Measurements from ENCODE around the gene STT3B.

Gene STT3B

DNA sequence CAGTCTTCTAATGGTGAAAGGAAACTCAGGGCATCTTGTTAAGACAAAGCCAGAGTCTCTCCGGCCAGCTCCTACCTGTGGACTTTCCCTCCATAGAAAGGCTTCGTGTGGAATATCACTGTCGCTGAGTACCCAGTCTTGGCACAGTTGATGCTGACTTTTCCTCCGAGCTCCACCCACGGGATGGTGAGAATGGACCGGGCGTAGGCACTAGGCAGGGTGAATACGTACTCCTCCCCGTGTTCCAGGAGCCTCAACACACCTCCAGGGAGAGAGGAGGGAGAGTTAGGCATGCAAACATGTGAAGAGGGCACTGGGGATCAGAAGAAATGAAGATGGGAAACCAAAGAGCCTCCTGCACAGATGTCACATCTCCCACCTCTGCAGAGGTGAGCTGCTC, 138.0 kb downstream of the STT3B start:
- no peaks in the 10 kb centered on the region for H3K9me3 Mint-ChIP-seq
- H3K27ac Mint-ChIP-seq, result no peak overlapping the region
- H3K27me3 Mint-ChIP-seq (ENCODE audit: low read depth), result no peaks in the 10 kb centered on the region
- H3K4me3 Mint-ChIP-seq, result no peak overlapping the region
- no peaks in the 10 kb centered on the region for H3K36me3 Mint-ChIP-seq (ENCODE audit: low read depth)
- DNase-seq (ENCODE audit: low spot score), result no peak
- no peaks in the 10 kb centered on the region for H3K4me1 Mint-ChIP-seq (ENCODE audit: low read depth)

DNA sequence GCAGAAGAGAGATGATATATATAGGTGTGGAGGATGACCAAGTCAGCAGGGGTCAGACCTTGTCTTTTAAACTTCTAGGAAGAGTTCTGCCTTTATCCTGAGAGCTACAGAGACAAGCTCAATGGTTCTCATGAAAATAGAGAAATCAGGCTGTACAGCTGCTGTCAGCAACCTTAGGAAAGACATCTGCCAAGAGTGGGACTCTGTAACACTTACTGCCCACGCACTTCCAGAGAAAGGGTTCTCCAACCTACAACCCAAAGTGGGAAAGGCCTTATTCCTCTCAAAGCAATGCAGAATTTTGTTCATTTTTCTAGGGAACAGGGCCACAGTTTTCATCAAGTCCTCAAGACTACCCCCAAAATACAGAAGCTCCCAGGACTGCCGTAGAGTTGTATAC, 138.7 kb downstream of the STT3B start:
- DNase-seq (ENCODE audit: low spot score), result no peak
- no peaks in the 10 kb centered on the region for H3K4me1 Mint-ChIP-seq (ENCODE audit: low read depth)
- H3K27ac Mint-ChIP-seq, result no peak overlapping the region
- no peaks in the 10 kb centered on the region for H3K9me3 Mint-ChIP-seq
- H3K27me3 Mint-ChIP-seq (ENCODE audit: low read depth), result no peaks in the 10 kb centered on the region
- no peak overlapping the region for H3K4me3 Mint-ChIP-seq
- no peaks in the 10 kb centered on the region for H3K36me3 Mint-ChIP-seq (ENCODE audit: low read depth)

DNA sequence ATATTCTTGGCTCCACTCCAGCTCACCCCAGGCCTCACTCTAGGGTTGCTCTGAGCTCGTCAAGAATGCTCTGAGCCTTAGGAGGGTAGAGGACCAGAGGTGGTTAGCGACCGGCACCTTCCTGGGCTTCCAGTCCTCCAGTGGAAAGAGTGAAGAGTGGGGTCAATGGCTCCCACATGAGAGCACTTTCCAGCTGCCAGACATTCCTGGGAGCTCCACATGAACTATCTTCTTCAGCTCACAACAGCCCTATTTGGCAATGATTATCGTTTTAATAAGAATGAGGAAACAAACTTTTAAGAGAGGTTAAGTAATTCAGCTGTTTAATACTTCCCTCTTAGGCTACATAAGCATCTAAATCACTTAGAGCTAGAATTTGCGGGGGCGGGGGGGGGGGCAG, 139.3 kb downstream of the STT3B start:
- no peak for DNase-seq (ENCODE audit: low spot score)
- Mint-ChIP-seq H3K27me3 (ENCODE audit: low read depth) (no peaks in the 10 kb centered on the region), H3K4me3 (no peak overlapping the region), H3K4me1 (ENCODE audit: low read depth) (no peaks in the 10 kb centered on the region), H3K9me3 (no peaks in the 10 kb centered on the region), H3K27ac (no peak overlapping the region), H3K36me3 (ENCODE audit: low read depth) (no peaks in the 10 kb centered on the region)

- no peak overlapping the region for H3K27ac Mint-ChIP-seq
- H3K4me3 Mint-ChIP-seq, result no peak overlapping the region
- H3K27me3 Mint-ChIP-seq (ENCODE audit: low read depth), result no peaks in the 10 kb centered on the region
- no peaks in the 10 kb centered on the region for H3K36me3 Mint-ChIP-seq (ENCODE audit: low read depth)
- no peak for DNase-seq (ENCODE audit: low spot score)
- no peaks in the 10 kb centered on the region for H3K4me1 Mint-ChIP-seq (ENCODE audit: low read depth)
- no peaks in the 10 kb centered on the region for H3K9me3 Mint-ChIP-seq
These were observed 141.2 kb downstream of the STT3B start for GRCh38 chr3:31673950-31674349.

GRCh38 chr3:31676556-31676955, 143.8 kb downstream of the STT3B start:
- Mint-ChIP-seq H3K4me1 (ENCODE audit: low read depth) (no peaks in the 10 kb centered on the region), H3K27ac (no peak overlapping the region), H3K9me3 (no peaks in the 10 kb centered on the region), H3K27me3 (ENCODE audit: low read depth) (no peaks in the 10 kb centered on the region), H3K36me3 (ENCODE audit: low read depth) (no peaks in the 10 kb centered on the region), H3K4me3 (no peak overlapping the region)
- DNase-seq (ENCODE audit: low spot score), result no peak

DNA sequence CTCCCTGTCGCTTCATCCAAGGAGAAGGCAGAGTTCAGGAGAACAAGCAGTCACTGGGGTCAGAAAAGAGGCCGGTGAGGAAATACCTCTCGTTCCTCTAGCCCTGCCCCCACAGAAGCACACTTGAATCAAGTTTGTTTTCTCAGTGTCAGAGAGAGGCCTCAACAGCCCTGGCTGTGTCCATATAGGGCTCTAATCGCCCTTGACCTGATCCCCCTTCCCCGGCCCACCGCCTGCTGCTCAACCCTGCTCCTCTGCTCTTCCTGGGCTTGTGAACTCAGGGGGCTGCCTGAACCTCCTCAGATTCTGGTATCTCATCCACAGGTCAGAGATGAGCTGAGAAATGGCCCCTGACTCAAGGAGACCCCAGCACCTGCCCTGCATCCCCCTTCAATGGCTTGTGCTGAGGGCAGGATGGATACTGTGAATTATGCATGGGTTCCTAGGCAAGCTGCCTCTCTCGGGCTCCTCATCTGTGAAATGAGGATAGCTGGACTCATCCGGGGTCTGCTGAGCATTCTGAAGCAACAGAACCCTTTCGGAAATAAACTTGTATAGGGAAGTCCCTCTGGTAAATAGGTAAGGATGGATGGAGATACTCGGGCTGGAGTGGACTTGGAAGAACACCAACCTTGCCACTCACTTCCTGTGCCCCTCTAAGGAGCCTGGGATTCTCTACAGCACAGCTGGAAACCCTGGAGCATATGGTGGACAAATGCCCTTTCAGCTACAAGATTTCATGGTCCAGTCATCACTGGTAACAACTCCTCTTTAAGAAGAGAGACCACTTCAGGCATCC, 147.5 kb downstream of the STT3B start:
- H3K27ac Mint-ChIP-seq, result no peak overlapping the region

More for the DNA sequence above, 147.5 kb downstream of the STT3B start:
- Mint-ChIP-seq H3K4me3 (no peak overlapping the region), H3K4me1 (ENCODE audit: low read depth) (no peaks in the 10 kb centered on the region), H3K27me3 (ENCODE audit: low read depth) (no peaks in the 10 kb centered on the region), H3K9me3 (no peaks in the 10 kb centered on the region), H3K36me3 (ENCODE audit: low read depth) (no peaks in the 10 kb centered on the region)
- no peak for DNase-seq (ENCODE audit: low spot score)

Data from T-helper 2 cell treated with Interferon-gamma antibody and Interleukin-4, amounts not matched to agents 5 μg/mL and 100 μg/mL, for 36 hours (primary cell).